ENCODE results near the gene CPXCR1. TPM values are rescaled to one million over a fixed set of nuclear protein-coding genes. Genes with fewer than 3 reads are reported as not detected.
"Not testable (repeated sequence)": the region's sequence is repeated elsewhere in the genome, so short reads cannot be mapped to it uniquely, and the experiment has no call there.

CPXCR1 gene
- polyA plus RNA-seq, 1 of the 3 experiments (the other 2 are of a cell fraction) = not detected

- H3K9me3 ChIP-seq; H3K36me3 ChIP-seq (replicated peaks in 1 of 2; ENCODE audit: control insufficient read depth in 1 of 2, insufficient read depth in 2 of 2, low read length in 1 of 2); H3K27ac ChIP-seq (ENCODE audit: low read depth in 2 of 2, low read length in 1 of 2); CTCF ChIA-PET; DNase-seq; H3K9ac ChIP-seq; H3K4me3 ChIP-seq (ENCODE audit: low read depth in 2 of 2, low read length in 1 of 2); H3K27me3 ChIP-seq (ENCODE audit: insufficient read depth); POLR2A ChIA-PET; H2AFZ ChIP-seq (ENCODE audit: low read depth); H3K9me2 ChIP-seq; H3K79me2 ChIP-seq (ENCODE audit: insufficient read depth); H3K4me2 ChIP-seq; H3K4me1 ChIP-seq (ENCODE audit: control insufficient read depth in 1 of 2, insufficient read depth in 2 of 2, low read depth in 1 of 2, low read length in 1 of 2); H3F3A ChIP-seq (replicated peaks; ENCODE audit: insufficient read depth); H4K20me1 ChIP-seq (ENCODE audit: insufficient read depth): not testable (repeated sequence)
- 0% methylated on average over 1 of the region's 11 CpGs for WGBS (ENCODE audit: low lambda C conversion rate)
These were observed 810 bp upstream of the CPXCR1 start for GRCh38 chrX:88746215-88746614.

- DNase-seq; H3K9me3 ChIP-seq; H3F3A ChIP-seq (replicated peaks; ENCODE audit: insufficient read depth); H3K27ac ChIP-seq (ENCODE audit: low read depth in 2 of 2, low read length in 1 of 2); H3K4me2 ChIP-seq; H3K4me3 ChIP-seq (ENCODE audit: low read depth in 2 of 2, low read length in 1 of 2); H3K27me3 ChIP-seq (ENCODE audit: insufficient read depth); H3K36me3 ChIP-seq (replicated peaks in 1 of 2; ENCODE audit: control insufficient read depth in 1 of 2, insufficient read depth in 2 of 2, low read length in 1 of 2); H3K4me1 ChIP-seq (ENCODE audit: control insufficient read depth in 1 of 2, insufficient read depth in 2 of 2, low read depth in 1 of 2, low read length in 1 of 2); H3K79me2 ChIP-seq (ENCODE audit: insufficient read depth); CTCF ChIA-PET; H2AFZ ChIP-seq (ENCODE audit: low read depth); H4K20me1 ChIP-seq (ENCODE audit: insufficient read depth); H3K9ac ChIP-seq; H3K9me2 ChIP-seq; POLR2A ChIA-PET: not testable (repeated sequence)
- 17% methylated on average over 5 of the region's 5 CpGs for WGBS (ENCODE audit: low lambda C conversion rate)
These were observed 5.3 kb downstream of the CPXCR1 start for GRCh38 chrX:88752339-88752738.

GRCh38 chrX:88789825-88790224, 42.8 kb downstream of the CPXCR1 start:
- ChIA-PET CTCF (no interaction called here), POLR2A (no interaction called here)
- no peaks in the 10 kb centered on the region for H3K36me3 ChIP-seq (replicated peaks in 1 of 2; ENCODE audit: control insufficient read depth in 1 of 2, insufficient read depth in 2 of 2, low read length in 1 of 2)
- no peaks in the 10 kb centered on the region for H3K9me2 ChIP-seq
- no peaks in the 10 kb centered on the region for H3F3A ChIP-seq (replicated peaks; ENCODE audit: insufficient read depth)
- H2AFZ ChIP-seq (ENCODE audit: low read depth) = no peak overlapping the region
- no peaks in the 10 kb centered on the region for H3K27me3 ChIP-seq (ENCODE audit: insufficient read depth)
- no peak for DNase-seq
- H3K4me1 ChIP-seq (ENCODE audit: control insufficient read depth in 1 of 2, insufficient read depth in 2 of 2, low read depth in 1 of 2, low read length in 1 of 2) = no peaks in the 10 kb centered on the region
- H3K4me2 ChIP-seq = no peak overlapping the region
- H3K4me3 ChIP-seq (ENCODE audit: low read depth in 2 of 2, low read length in 1 of 2) = no peak overlapping the region
- H3K79me2 ChIP-seq (ENCODE audit: insufficient read depth) = no peaks in the 10 kb centered on the region
- no peak overlapping the region for H3K9ac ChIP-seq
- no peak for TF ChIP-seq SIN3A (IDR thresholded peaks at IDR 0.05; ENCODE audit: borderline replicate concordance, low read depth, low read length)
- TF ChIP-seq TCF12 (IDR thresholded peaks at IDR 0.05) = no peak
- TF ChIP-seq MEF2A (IDR thresholded peaks at IDR 0.05; ENCODE audit: borderline replicate concordance, low read depth) = no peak
- no peak for TF ChIP-seq SMC3 (IDR thresholded peaks at IDR 0.05; ENCODE audit: low read depth, low read length)
- TF ChIP-seq NFIC (IDR thresholded peaks at IDR 0.05; ENCODE audit: borderline replicate concordance) = no peak
- TF ChIP-seq ELF1 (IDR thresholded peaks at IDR 0.05) = no peak
- TF ChIP-seq RCOR1 (IDR thresholded peaks at IDR 0.05; ENCODE audit: low read length) = no peak
- TF ChIP-seq RAD21 (IDR thresholded peaks at IDR 0.05; ENCODE audit: low read length) = no peak
- TF ChIP-seq JUND (IDR thresholded peaks at IDR 0.05) = no peak
- no peak for TF ChIP-seq FOSL2 (IDR thresholded peaks at IDR 0.05; ENCODE audit: borderline replicate concordance, low read depth)
- no peak for TF ChIP-seq NRF1 (IDR thresholded peaks at IDR 0.05; ENCODE audit: low read depth, low read length)
- no peak for TF ChIP-seq GABPA (IDR thresholded peaks at IDR 0.05; ENCODE audit: low read depth)
- TF ChIP-seq RFX5 (IDR thresholded peaks at IDR 0.05; ENCODE audit: low read length) = no peak
- TF ChIP-seq TEAD4 (IDR thresholded peaks at IDR 0.05; ENCODE audit: borderline replicate concordance, insufficient read depth) = no peak
- no peak for TF ChIP-seq EZH2phosphoT487 (IDR thresholded peaks at IDR 0.05; ENCODE audit: borderline replicate concordance, low read depth)
- no peak for TF ChIP-seq MAX (IDR thresholded peaks at IDR 0.05; ENCODE audit: low read depth)
- no peak for TF ChIP-seq CTCF (IDR thresholded peaks at IDR 0.05)
- no peak for TF ChIP-seq FOXM1 (IDR thresholded peaks at IDR 0.05; ENCODE audit: low read depth)
- TF ChIP-seq MXI1 (IDR thresholded peaks at IDR 0.05; ENCODE audit: low read depth, low read length) = no peak
- H3K27ac ChIP-seq (ENCODE audit: low read depth in 2 of 2, low read length in 1 of 2) = no peak overlapping the region
- no peaks in the 10 kb centered on the region for H3K9me3 ChIP-seq
- no peaks in the 10 kb centered on the region for H4K20me1 ChIP-seq (ENCODE audit: insufficient read depth)
- WGBS (ENCODE audit: low lambda C conversion rate) = 4% methylated on average over 4 of the region's 4 CpGs

All from SK-N-SH (cell line).